ENCODE results near the gene ABHD4. TPM values are rescaled to one million over a fixed set of nuclear protein-coding genes. Genes with fewer than 3 reads are reported as not detected.

Gene ABHD4
- total and polyA plus RNA-seq, 2 donors: 13.1 to 30.5 TPM

DNA sequence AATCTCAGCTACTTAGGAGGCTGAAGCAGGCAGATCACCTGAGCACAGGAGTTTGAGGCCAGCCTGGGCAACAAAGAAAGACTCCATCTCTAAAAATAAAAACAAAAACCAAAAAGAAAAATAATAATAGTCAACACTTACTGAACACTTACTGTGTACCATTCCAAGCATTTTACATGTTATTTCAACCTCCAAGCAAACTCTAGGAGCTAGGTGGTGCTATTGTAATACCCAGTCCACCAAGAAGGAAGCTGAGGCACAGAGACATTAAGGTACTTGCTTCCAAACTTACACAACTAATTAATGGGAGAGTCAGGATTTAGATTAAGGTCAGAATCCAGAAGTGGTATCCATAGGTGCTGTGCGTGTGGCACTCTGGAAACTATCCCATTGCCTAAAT, 59.8 kb downstream of the ABHD4 start:
- WGBS: 90% methylated on average over 1 of the region's 1 CpG
- Histone ChIP-seq H3K4me1 (ENCODE audit: insufficient read depth) (no peaks in the 10 kb centered on the region), H3K27ac (ENCODE audit: low read depth) (no peak overlapping the region), H3K4me3 (ENCODE audit: low read depth, low read length) (no peak overlapping the region), H3K36me3 (ENCODE audit: insufficient read depth) (no peaks in the 10 kb centered on the region)
- no peak for DNase-seq (ENCODE audit: extremely low spot score)

DNA sequence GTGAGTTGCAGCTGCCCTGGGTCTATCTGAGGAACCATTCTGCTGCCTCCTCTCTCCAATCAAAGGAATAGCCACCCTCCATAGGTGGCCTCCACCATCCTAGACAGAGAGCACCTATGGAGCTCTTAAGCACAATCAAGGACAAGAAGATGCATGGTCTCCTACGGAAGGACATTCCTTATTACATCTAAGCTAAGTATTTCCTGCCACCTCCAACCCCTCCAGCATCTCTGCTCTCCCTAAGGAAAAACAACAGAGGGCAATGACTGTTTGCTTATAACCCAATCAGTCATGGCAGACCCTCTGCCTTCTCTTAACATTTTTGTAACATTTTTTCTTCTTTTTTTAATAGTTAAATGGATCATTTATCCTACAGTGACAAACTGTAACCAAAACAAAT, 60.8 kb downstream of the ABHD4 start:
- Histone ChIP-seq H3K36me3 (ENCODE audit: insufficient read depth) (no peaks in the 10 kb centered on the region), H3K27ac (ENCODE audit: low read depth) (no peak overlapping the region), H3K4me3 (ENCODE audit: low read depth, low read length) (no peak overlapping the region), H3K4me1 (ENCODE audit: insufficient read depth) (no peaks in the 10 kb centered on the region)
- DNase-seq (ENCODE audit: extremely low spot score): no peak
- 55% methylated on average over 1 of the region's 1 CpG for WGBS

DNA sequence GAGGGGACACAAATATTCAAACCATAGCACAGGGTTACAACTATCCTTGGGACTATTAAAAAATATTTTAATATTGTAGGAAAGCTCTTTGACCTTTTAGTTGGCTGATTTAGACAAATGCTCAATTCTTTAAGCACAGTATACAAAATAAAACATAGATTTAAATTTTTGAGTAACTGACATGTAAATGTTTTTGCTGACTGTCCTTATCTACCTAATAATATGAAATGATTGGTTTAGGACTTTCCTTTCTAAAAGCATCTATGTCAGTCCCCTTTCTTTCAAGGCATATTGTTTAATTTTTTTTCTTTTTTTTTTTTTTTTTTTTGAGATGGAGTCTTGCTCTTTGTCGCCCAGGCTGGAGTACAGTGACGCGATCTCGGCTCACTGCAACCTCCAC, 62.6 kb downstream of the ABHD4 start:
- H3K27ac ChIP-seq (ENCODE audit: low read depth): no peak overlapping the region
- 92% methylated on average over 4 of the region's 4 CpGs for WGBS

More for the DNA sequence above, 62.6 kb downstream of the ABHD4 start:
- no peaks in the 10 kb centered on the region for H3K4me1 ChIP-seq (ENCODE audit: insufficient read depth)
- DNase-seq (ENCODE audit: extremely low spot score): no peak
- no peaks in the 10 kb centered on the region for H3K36me3 ChIP-seq (ENCODE audit: insufficient read depth)
- H3K4me3 ChIP-seq (ENCODE audit: low read depth, low read length): no peak overlapping the region

Other genes with a start within 250 kb of the ABHD4 start
- 214 TPM for gene DAD1, start 9.1 kb upstream of the ABHD4 start, total RNA-seq
- 222 TPM for gene DAD1, start 9.1 kb upstream of the ABHD4 start, polyA plus RNA-seq
- not detected for gene OR6J1, start 46.1 kb downstream of the ABHD4 start, total RNA-seq
- not detected for gene OR6J1, start 46.1 kb downstream of the ABHD4 start, polyA plus RNA-seq
- 74.1 TPM for gene OXA1L, start 168.4 kb downstream of the ABHD4 start, total RNA-seq
- 112 TPM for gene OXA1L, start 168.4 kb downstream of the ABHD4 start, polyA plus RNA-seq
- 9.3 TPM for gene SLC7A7, start 217.1 kb downstream of the ABHD4 start, total RNA-seq
- 12.8 TPM for gene SLC7A7, start 217.1 kb downstream of the ABHD4 start, polyA plus RNA-seq
- 21.5 TPM for gene MRPL52, start 231.6 kb downstream of the ABHD4 start, total RNA-seq
- 77.0 TPM for gene MRPL52, start 231.6 kb downstream of the ABHD4 start, polyA plus RNA-seq
- 120 TPM for gene MMP14, start 238.3 kb downstream of the ABHD4 start, total RNA-seq
- 189 TPM for gene MMP14, start 238.3 kb downstream of the ABHD4 start, polyA plus RNA-seq